ENCODE measurements around the gene TNKS2.

TNKS2 gene

GRCh38 chr10:91776266-91776665 is 22.0 kb upstream of the TNKS2 start:
- H3K4me3 ChIP-seq (ENCODE audit: control insufficient read depth, low read depth, low read length), result no peak overlapping the region
- DNase-seq (ENCODE audit: low read depth), result no peak
- TF ChIP-seq, protein P1, sequence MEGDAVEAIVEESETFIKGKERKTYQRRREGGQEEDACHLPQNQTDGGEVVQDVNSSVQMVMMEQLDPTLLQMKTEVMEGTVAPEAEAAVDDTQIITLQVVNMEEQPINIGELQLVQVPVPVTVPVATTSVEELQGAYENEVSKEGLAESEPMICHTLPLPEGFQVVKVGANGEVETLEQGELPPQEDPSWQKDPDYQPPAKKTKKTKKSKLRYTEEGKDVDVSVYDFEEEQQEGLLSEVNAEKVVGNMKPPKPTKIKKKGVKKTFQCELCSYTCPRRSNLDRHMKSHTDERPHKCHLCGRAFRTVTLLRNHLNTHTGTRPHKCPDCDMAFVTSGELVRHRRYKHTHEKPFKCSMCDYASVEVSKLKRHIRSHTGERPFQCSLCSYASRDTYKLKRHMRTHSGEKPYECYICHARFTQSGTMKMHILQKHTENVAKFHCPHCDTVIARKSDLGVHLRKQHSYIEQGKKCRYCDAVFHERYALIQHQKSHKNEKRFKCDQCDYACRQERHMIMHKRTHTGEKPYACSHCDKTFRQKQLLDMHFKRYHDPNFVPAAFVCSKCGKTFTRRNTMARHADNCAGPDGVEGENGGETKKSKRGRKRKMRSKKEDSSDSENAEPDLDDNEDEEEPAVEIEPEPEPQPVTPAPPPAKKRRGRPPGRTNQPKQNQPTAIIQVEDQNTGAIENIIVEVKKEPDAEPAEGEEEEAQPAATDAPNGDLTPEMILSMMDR (conservative IDR thresholded peaks at IDR 0.05; ENCODE audit: control insufficient read depth, insufficient read depth, low read depth, low read length), result no peak

DNA sequence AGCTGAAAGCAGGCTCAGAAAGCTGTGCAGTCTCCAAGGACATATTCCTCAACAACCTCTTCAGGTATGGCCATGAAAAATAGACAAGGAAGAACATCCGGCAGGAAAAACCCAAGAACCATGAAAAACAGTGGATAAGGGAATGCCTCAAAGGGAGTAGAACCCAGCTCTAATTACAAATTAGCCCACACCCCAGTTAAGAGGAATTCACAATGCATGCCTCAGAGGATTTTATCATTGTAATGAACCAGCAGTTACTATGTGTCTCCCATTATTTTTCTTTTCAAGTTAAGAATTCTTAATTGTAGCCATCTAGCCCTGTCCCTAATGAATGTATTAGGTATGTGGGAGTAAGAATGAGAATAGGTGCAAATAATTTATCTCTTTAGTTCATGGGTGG is 19.7 kb upstream of the TNKS2 start:
- no peak for DNase-seq (ENCODE audit: low read depth)
- TF ChIP-seq, protein P1 (conservative IDR thresholded peaks at IDR 0.05; ENCODE audit: control insufficient read depth, insufficient read depth, low read depth, low read length), result no peak
- no peak overlapping the region for H3K4me3 ChIP-seq (ENCODE audit: control insufficient read depth, low read depth, low read length)

GRCh38 chr10:91779011-91779605 is 19.1 kb upstream of the TNKS2 start:
- TF ChIP-seq, protein P1 (conservative IDR thresholded peaks at IDR 0.05; ENCODE audit: control insufficient read depth, insufficient read depth, low read depth, low read length), result no peak
- no peak for DNase-seq (ENCODE audit: low read depth)
- H3K4me3 ChIP-seq (ENCODE audit: control insufficient read depth, low read depth, low read length), result no peak overlapping the region

GRCh38 chr10:91782539-91782938 is 15.7 kb upstream of the TNKS2 start:
- DNase-seq (ENCODE audit: low read depth), result no peak
- TF ChIP-seq, protein P1 (conservative IDR thresholded peaks at IDR 0.05; ENCODE audit: control insufficient read depth, insufficient read depth, low read depth, low read length), result no peak
- H3K4me3 ChIP-seq (ENCODE audit: control insufficient read depth, low read depth, low read length), result no peak overlapping the region

- DNase-seq (ENCODE audit: low read depth), result no peak
- no peak overlapping the region for H3K4me3 ChIP-seq (ENCODE audit: control insufficient read depth, low read depth, low read length)
- TF ChIP-seq, protein P1 (conservative IDR thresholded peaks at IDR 0.05; ENCODE audit: control insufficient read depth, insufficient read depth, low read depth, low read length), result no peak
Observed at GRCh38 chr10:91785830-91786229, 12.4 kb upstream of the TNKS2 start.

DNA sequence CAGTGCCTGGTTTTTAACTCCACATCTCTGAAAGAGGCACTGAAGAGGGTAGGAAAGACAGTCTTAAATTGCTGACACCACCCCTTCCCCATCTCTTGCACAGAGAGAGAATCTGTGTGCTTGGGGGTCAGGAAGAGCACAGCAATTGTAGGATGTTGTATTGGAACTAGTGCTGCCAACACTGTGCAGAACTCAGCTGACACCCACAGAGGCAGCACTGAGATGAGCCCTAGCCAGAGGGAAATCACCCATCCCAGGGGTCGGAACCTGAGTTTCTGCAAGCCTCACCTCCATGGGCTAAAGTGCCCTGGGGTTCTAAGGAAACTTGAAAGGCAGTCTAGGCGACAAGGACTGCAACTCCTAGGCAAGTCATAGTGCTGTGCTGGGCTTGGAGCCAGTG is 11.0 kb upstream of the TNKS2 start:
- TF ChIP-seq, protein P1 (conservative IDR thresholded peaks at IDR 0.05; ENCODE audit: control insufficient read depth, insufficient read depth, low read depth, low read length), result no peak
- DNase-seq (ENCODE audit: low read depth), result no peak
- no peak overlapping the region for H3K4me3 ChIP-seq (ENCODE audit: control insufficient read depth, low read depth, low read length)

GRCh38 chr10:91787810-91788209 is 10.4 kb upstream of the TNKS2 start:
- no peak for DNase-seq (ENCODE audit: low read depth)
- TF ChIP-seq, protein P1 (conservative IDR thresholded peaks at IDR 0.05; ENCODE audit: control insufficient read depth, insufficient read depth, low read depth, low read length), result no peak
- no peak overlapping the region for H3K4me3 ChIP-seq (ENCODE audit: control insufficient read depth, low read depth, low read length)
